Breast epithelium (tissue), 3 donors: Measurements from ENCODE around the gene POTEM.
"Not testable (repeated sequence)": the region's sequence is repeated elsewhere in the genome, so short reads cannot be mapped to it uniquely, and the experiment has no call there.

Source experiments
- CTCF ChIP-seq, 3 donors: fragments of 450-650 bp; IDR thresholded peaks; one replicate each; pipeline ENCODE4 v1.5.1; 2016 to 2017; ENCODE audit warnings: antibody characterized with exemption in 3 of 3, mild to moderate bottlenecking in 3 of 3, moderate library complexity in 3 of 3
- POLR2A ChIP-seq: fragments of 450-650 bp; IDR thresholded peaks from one replicate; pipeline ENCODE4 v1.6.1; 2016; ENCODE audit warnings: antibody characterized with exemption, mild to moderate bottlenecking, moderate library complexity
- POLR2AphosphoS5 ChIP-seq, 3 donors: sonication (generic); formaldehyde crosslinking; IDR thresholded peaks; one replicate each; pipeline ENCODE4 v1.6.1; 2017; ENCODE audit warnings: antibody characterized with exemption in 3 of 3

DNA sequence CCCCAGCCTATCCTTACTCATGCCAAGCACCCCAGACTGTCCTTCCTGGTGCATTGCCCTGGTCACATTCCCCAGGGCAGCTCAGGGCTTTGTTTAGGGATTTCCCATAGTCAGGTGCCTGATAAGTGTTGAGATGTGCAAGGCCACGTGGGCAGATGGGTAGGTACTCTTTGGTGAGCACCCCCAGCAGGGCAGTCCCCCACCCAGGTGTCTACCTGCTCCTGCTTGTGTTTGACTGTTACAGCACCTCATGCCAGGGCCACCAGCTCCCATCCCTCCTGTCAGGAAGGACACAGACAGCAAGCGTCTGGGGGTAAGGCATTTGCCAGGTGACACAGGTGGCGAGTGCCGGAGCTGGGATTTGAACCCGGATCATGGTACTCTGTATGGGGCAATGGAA, 2.4 kb upstream of the POTEM start:
- TF ChIP-seq CTCF (IDR thresholded peaks at IDR 0.05); POLR2A; POLR2AphosphoS5 (IDR thresholded peaks at IDR 0.05): not testable (repeated sequence)
